Stimulated activated naive B cell treated with anti-CD40 and anti-IgM and Interleukin-4, amounts not matched to agents 10 μg/mL and 1 μg/mL and 100 μg/mL, for 72 hours (primary cell): Measurements from ENCODE around the gene RXFP2.

ENCODE experiments used
- ATAC-seq, 2 donors: fragments of 150-1000 bp; cut with Tn5 transposase; replicated peaks; 2 replicates each; pipeline ENCODE4 v1.10.0; 2021; ENCODE audit warnings: moderate library complexity in 1 of 2
- DNase-seq: peaks from one replicate; pipeline ENCODE4 v3.0.0; 2021
- H3K27ac Mint-ChIP-seq: one replicate; pipeline ENCODE4 v1.8.0; 2022; ENCODE audit warnings: mild to moderate bottlenecking, mixed read lengths
- H3K27me3 Mint-ChIP-seq, 2 donors: one replicate each; pipeline ENCODE4 v1.8.0; 2022; ENCODE audit warnings: mixed read lengths in 2 of 2
- H3K36me3 Mint-ChIP-seq, 2 donors: one replicate each; pipeline ENCODE4 v1.8.0; 2022; ENCODE audit warnings: mixed read lengths in 2 of 2, mild to moderate bottlenecking in 1 of 2
- H3K4me1 Mint-ChIP-seq, 2 donors: one replicate each; pipeline ENCODE4 v1.8.0; 2022; ENCODE audit warnings: mixed read lengths in 2 of 2, mild to moderate bottlenecking in 1 of 2
- H3K4me3 Mint-ChIP-seq, 2 donors: one replicate each; pipeline ENCODE4 v1.8.0; 2022; ENCODE audit warnings: mild to moderate bottlenecking in 2 of 2, mixed read lengths in 2 of 2, moderate library complexity in 1 of 2
- H3K9me3 Mint-ChIP-seq, 2 donors: one replicate each; pipeline ENCODE4 v1.8.0; 2022; ENCODE audit warnings: mixed read lengths in 2 of 2, mild to moderate bottlenecking in 1 of 2

The RXFP2 gene

DNA sequence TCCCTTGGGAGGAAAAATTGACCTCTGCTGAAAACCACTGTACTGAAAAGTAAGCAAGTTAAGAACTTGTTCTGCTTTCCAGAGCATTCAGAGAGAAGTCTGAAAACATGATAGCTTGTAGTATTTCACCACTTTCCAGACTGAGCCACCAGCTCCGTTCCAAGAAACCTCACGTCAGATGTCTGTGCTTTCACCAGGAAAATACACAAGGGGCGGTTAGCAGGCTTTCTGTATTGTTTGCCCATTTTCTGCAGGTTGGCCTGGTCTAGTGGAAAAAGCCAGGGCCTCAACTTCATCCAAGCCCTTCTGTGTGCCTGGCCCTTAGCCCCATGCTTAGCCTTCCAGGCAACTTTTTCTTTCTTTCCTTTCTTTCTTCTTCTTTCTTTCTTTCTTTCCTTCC lies 36.4 kb downstream of the RXFP2 start:
- peaks cover 7 to 10% of the 10 kb centered on the region in 2 donors for H3K4me1 Mint-ChIP-seq
- ATAC-seq (peak in 1 of 2 donors; percentile 18), DNase-seq (no peak)
- no peaks in the 10 kb centered on the region for H3K36me3 Mint-ChIP-seq
- no peaks in the 10 kb centered on the region for H3K9me3 Mint-ChIP-seq
- no peak overlapping the region for H3K27ac Mint-ChIP-seq
- H3K4me3 Mint-ChIP-seq, result no peak overlapping the region
- H3K27me3 Mint-ChIP-seq, result peaks cover 5 to 8% of the 10 kb centered on the region in 2 donors

DNA sequence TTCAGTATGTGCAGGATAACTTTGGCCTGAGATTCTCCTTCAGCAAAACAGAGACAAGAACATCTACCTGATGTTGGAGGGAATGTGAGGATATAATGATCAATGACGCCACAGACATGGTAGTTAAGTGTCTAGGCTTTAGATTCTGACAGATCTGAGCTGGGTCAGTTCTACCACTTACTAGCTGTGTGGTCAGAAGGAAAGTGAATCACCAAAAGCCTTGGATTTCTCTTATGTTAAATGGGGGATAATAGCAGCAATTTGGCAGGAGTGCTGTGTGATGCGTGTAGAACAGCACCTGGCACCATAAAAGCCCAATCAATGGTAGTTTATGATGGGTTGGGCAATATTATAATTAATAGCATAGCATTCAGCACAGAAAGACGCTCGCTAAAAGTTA lies 41.7 kb downstream of the RXFP2 start:
- no peak overlapping the region for H3K4me3 Mint-ChIP-seq
- H3K27me3 Mint-ChIP-seq, result peaks cover 5 to 11% of the 10 kb centered on the region in 2 donors
- DNase-seq (no peak), ATAC-seq (no peak)
- no peaks in the 10 kb centered on the region for H3K9me3 Mint-ChIP-seq
- H3K36me3 Mint-ChIP-seq, result no peaks in the 10 kb centered on the region
- no peak overlapping the region for H3K27ac Mint-ChIP-seq
- peaks cover 0 to under 1% of the 10 kb centered on the region in 2 donors for H3K4me1 Mint-ChIP-seq

DNA sequence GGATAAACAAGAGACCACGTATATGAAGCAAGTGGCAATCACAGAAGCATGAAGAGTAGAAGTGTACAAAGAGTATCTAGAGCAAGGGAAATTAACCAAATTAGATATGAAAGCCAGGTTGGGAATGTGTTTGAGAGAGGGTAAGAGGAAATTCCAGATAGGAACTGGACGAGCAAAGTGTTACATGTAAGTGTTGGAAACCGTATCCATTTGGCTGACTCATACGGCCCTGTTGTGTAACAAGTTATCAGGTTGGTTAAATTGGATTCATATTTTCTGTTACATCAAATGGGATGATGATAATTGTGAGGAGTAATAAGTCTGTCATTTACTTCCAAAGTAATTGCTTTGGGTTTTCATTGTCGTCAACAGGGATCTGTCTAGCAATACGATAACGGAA lies 46.7 kb downstream of the RXFP2 start:
- ATAC-seq, result no peak
- no peak overlapping the region for H3K4me3 Mint-ChIP-seq
- H3K9me3 Mint-ChIP-seq, result no peaks in the 10 kb centered on the region
- no peak overlapping the region for H3K27ac Mint-ChIP-seq
- DNase-seq, result no peak
- H3K27me3 Mint-ChIP-seq, result peaks cover 0 to 3% of the 10 kb centered on the region in 2 donors
- H3K4me1 Mint-ChIP-seq, result no peaks in the 10 kb centered on the region
- H3K36me3 Mint-ChIP-seq, result no peaks in the 10 kb centered on the region

DNA sequence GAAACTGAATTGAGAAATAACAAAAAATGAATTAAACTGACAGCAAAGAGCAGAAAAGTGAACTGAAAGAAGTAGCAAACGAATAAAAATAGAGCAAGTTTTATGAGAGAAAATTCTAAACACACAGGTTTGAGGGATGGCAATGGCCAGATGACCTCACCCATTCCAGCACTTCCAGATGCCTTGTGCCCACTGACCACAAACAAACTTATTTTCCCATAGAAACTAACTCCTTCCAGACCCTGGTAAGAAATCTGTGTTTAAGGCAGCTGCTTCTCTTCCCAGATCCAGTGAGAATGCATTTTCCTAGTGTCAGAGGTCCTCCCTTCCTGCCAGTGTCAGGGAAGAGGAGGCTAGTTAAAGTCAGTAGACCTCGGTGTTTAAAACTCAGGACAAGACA lies 51.7 kb downstream of the RXFP2 start:
- Mint-ChIP-seq H3K4me1 (no peaks in the 10 kb centered on the region), H3K36me3 (no peaks in the 10 kb centered on the region), H3K27ac (no peak overlapping the region), H3K4me3 (no peak overlapping the region), H3K27me3 (peaks cover 0 to 4% of the 10 kb centered on the region in 2 donors), H3K9me3 (no peaks in the 10 kb centered on the region)
- no peak for DNase-seq
- ATAC-seq, result no peak

DNA sequence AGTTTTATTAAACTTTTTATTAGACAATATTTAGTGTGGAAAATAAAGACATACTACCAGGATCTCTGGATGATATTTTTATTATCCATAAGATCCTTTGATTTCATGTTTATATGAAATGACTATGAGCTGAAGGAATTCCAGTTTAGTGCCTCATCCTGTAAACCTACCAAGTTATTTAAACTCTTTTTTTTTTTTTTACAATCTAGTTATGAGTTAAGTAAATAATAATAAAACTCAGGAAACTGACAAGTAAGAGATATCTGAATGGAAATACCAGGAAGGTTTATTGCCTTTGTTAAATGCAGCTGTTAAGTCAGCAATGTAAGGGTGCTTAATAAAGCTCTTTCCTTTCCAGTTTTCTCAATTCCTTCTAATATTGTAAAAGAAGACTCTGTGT lies 53.9 kb downstream of the RXFP2 start:
- Mint-ChIP-seq H3K27ac (no peak overlapping the region), H3K9me3 (no peaks in the 10 kb centered on the region), H3K36me3 (no peaks in the 10 kb centered on the region), H3K4me3 (no peak overlapping the region), H3K4me1 (no peaks in the 10 kb centered on the region), H3K27me3 (peaks cover 0 to 4% of the 10 kb centered on the region in 2 donors)
- DNase-seq (no peak), ATAC-seq (no peak)

DNA sequence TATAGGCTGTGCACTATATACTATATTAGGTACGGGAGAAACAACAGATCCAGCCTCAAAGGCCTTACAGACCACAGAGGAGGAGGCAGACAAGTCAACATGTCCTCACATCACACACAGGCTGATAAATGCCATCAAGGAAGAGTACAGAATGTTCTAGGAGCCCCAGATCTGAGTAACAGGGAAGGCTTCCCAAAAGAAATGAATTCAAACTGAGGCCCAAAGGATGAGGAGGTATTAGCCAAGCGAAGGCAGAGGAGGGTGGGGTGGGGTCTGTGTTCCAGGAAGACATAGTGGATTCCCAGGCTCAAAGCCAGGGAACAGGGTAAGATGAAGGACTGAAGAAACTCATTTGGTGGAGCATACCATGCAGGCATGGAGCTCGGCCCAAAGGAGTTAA lies 55.1 kb downstream of the RXFP2 start:
- Mint-ChIP-seq H3K27ac (no peak overlapping the region), H3K27me3 (peaks cover 0 to 8% of the 10 kb centered on the region in 2 donors), H3K4me1 (no peaks in the 10 kb centered on the region), H3K9me3 (peaks cover 0 to 1% of the 10 kb centered on the region in 2 donors), H3K36me3 (no peaks in the 10 kb centered on the region), H3K4me3 (no peak overlapping the region)
- no peak for DNase-seq
- no peak for ATAC-seq

DNA sequence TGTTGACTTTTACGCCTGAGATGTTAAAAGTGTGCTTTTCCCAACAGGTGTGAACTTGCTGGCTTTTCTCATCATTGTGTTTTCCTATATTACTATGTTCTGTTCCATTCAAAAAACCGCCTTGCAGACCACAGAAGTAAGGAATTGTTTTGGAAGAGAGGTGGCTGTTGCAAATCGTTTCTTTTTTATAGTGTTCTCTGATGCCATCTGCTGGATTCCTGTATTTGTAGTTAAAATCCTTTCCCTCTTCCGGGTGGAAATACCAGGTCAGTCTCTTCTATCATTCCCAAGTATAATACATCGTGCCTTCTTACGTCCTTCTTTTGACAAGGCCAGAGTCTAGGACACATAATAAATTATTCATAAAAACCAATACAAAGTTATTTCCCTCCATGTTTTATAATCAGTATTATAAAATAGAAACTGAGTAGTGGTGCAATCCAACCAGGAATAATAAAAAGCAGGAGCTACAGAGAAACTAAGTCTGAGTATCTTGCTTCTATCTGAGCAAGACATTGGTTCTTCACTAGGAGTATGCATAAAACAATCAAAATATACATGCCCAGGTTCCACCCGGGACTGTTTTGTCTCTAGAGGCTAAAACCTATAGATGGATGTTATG lies 57.9 kb downstream of the RXFP2 start:
- Mint-ChIP-seq H3K27ac (no peak overlapping the region), H3K27me3 (peaks cover 0 to 8% of the 10 kb centered on the region in 2 donors), H3K4me3 (no peak overlapping the region), H3K9me3 (peaks cover 0 to 1% of the 10 kb centered on the region in 2 donors), H3K36me3 (no peaks in the 10 kb centered on the region), H3K4me1 (no peaks in the 10 kb centered on the region)
- ATAC-seq (no peak), DNase-seq (no peak)

DNA sequence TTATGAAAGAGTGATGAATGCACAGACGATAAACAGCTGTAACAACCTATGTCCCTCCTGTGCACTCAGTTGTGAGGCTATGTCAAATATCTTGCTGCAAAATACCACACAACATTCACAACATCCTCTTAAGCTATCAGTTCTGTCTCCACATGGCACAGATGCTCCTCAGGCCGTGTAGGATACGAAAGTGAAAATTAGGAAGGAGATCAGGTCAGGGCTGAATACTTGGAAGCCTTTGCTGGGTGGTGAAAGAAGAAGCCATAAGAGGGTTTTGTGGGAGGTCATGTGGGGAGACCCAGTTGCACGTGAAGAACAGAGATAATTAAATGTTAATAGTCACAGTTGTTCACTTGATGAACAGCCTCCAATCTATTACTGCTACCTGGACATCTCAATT lies 58.9 kb downstream of the RXFP2 start:
- Mint-ChIP-seq H3K27me3 (peaks cover 0 to 8% of the 10 kb centered on the region in 2 donors), H3K27ac (no peak overlapping the region), H3K4me3 (no peak overlapping the region), H3K9me3 (peaks cover 0 to 1% of the 10 kb centered on the region in 2 donors), H3K36me3 (no peaks in the 10 kb centered on the region), H3K4me1 (no peaks in the 10 kb centered on the region)
- no peak for DNase-seq
- ATAC-seq, result no peak

DNA sequence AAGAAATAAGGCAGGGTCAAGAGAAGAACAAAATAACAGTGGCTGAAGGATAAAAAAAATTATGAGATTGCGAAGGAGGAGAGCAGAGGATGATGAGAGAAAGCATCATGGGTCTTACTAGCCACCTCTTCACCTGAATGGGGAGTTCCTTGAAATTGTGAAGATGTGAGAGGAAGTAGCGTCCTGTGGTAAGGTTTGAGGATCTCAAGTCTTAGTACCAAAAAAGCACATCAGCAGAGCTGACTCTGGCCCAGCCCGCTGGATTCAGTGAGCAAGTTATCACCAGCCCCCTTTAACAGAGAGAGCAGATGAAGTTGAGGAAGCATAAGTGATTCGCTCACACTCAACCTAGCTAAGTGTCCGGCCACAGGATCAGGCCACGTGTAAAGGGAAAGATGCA lies 61.8 kb downstream of the RXFP2 start:
- no peak overlapping the region for H3K4me3 Mint-ChIP-seq
- no peak for ATAC-seq
- H3K27ac Mint-ChIP-seq, result no peak overlapping the region
- H3K27me3 Mint-ChIP-seq, result peaks cover 0 to 3% of the 10 kb centered on the region in 2 donors
- no peak for DNase-seq
- no peaks in the 10 kb centered on the region for H3K36me3 Mint-ChIP-seq
- peaks cover 0 to 1% of the 10 kb centered on the region in 2 donors for H3K9me3 Mint-ChIP-seq
- H3K4me1 Mint-ChIP-seq, result no peaks in the 10 kb centered on the region

DNA sequence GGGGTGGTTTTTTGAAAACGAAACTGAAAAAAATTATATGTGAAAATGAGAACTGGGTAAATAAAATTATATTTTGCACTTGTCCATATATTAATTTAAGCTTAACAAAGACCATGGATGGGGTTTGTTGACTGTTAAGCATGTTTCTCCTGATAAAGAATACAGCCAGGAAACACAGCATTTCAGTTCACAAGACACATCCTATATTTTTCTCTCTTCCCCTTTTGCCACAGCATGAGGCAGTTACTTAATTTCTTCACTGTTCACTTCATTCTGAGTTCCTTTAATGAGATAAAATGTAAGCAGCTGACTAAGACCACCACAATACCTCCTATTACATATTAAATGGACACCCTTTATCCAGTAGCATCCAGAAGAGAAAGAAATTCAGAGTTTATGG lies 64.0 kb downstream of the RXFP2 start:
- peaks cover 0 to 3% of the 10 kb centered on the region in 2 donors for H3K27me3 Mint-ChIP-seq
- no peak for DNase-seq
- no peak for ATAC-seq
- H3K4me1 Mint-ChIP-seq, result no peaks in the 10 kb centered on the region
- no peak overlapping the region for H3K27ac Mint-ChIP-seq
- no peak overlapping the region for H3K4me3 Mint-ChIP-seq
- no peaks in the 10 kb centered on the region for H3K36me3 Mint-ChIP-seq
- H3K9me3 Mint-ChIP-seq, result peaks cover 0 to 1% of the 10 kb centered on the region in 2 donors

DNA sequence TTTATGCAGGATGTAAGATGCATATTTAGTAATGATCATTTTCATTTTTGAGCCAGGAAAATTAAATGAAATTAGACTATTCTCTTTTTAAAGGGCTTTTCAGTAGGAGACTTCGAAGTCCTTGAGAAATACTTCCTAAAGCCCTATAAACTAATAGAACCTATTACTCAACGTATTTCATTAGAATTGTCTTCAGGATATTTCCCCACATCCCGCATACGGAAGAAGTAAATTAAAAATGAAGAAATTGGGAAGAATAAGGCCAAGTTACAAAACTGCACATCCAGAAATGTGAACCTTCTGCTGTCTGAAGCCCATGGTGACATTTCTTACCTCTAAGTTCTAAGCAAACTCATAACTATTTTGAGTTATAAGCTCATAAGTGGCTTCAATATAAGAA lies 66.5 kb downstream of the RXFP2 start:
- no peaks in the 10 kb centered on the region for H3K27me3 Mint-ChIP-seq
- H3K9me3 Mint-ChIP-seq, result peaks cover 4 to 7% of the 10 kb centered on the region in 2 donors
- no peak overlapping the region for H3K27ac Mint-ChIP-seq
- peaks cover 0 to 3% of the 10 kb centered on the region in 2 donors for H3K36me3 Mint-ChIP-seq
- no peak for DNase-seq
- no peak for ATAC-seq
- H3K4me3 Mint-ChIP-seq, result no peak overlapping the region
- no peaks in the 10 kb centered on the region for H3K4me1 Mint-ChIP-seq

DNA sequence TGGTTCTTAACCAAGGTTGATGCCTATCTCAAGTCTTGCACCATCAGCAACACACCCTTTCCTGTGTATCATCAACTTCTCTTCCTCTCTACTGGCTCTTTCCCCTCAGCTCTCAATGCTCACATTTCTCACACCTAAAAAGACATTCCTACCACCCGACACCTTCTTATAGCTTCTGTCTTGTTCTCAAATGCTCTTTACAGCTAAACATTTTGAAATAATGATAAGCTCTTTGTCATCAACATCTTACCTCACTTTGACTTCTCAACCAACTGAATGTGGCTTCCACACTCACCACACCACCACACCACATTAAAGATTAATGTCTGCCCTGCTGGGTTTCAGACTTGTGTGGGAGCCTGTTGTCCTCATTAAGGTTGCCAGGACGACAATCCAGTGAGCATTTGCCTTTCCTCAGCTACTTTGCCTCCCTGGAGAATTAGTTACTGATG lies 67.8 kb downstream of the RXFP2 start:
- no peak overlapping the region for H3K27ac Mint-ChIP-seq
- ATAC-seq, result no peak
- no peak overlapping the region for H3K4me3 Mint-ChIP-seq

DNA sequence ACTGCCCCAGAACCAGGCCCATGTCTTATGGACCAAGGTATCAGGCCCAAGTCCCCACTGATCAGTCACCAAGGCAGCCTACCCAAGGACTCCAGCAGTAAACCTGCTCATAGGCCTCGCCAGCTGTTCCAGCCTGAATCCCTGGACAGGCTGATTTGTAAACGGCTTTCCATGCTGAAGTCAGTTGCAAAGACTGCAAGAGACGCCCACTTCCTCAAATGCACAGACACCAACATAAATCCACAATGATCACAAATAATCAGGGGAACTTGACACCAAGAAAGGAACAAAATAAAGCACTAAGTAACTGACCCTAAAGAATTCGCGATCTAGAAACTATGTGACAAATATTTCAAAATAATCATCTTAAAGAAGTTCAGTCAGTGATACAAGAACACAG lies 75.2 kb downstream of the RXFP2 start:
- Mint-ChIP-seq H3K4me1 (no peaks in the 10 kb centered on the region), H3K27me3 (peaks cover 0 to 6% of the 10 kb centered on the region in 2 donors), H3K27ac (no peak overlapping the region), H3K36me3 (peaks cover 0 to 6% of the 10 kb centered on the region in 2 donors), H3K9me3 (peaks cover 26 to 32% of the 10 kb centered on the region in 2 donors), H3K4me3 (no peak overlapping the region)
- no peak for ATAC-seq
- DNase-seq, result no peak

More for the DNA sequence above, 67.8 kb downstream of the RXFP2 start:
- Mint-ChIP-seq H3K9me3 (peaks cover 10 to 12% of the 10 kb centered on the region in 2 donors), H3K36me3 (peaks cover 0 to 3% of the 10 kb centered on the region in 2 donors), H3K4me1 (no peaks in the 10 kb centered on the region), H3K27me3 (no peaks in the 10 kb centered on the region)
- no peak for DNase-seq

DNA sequence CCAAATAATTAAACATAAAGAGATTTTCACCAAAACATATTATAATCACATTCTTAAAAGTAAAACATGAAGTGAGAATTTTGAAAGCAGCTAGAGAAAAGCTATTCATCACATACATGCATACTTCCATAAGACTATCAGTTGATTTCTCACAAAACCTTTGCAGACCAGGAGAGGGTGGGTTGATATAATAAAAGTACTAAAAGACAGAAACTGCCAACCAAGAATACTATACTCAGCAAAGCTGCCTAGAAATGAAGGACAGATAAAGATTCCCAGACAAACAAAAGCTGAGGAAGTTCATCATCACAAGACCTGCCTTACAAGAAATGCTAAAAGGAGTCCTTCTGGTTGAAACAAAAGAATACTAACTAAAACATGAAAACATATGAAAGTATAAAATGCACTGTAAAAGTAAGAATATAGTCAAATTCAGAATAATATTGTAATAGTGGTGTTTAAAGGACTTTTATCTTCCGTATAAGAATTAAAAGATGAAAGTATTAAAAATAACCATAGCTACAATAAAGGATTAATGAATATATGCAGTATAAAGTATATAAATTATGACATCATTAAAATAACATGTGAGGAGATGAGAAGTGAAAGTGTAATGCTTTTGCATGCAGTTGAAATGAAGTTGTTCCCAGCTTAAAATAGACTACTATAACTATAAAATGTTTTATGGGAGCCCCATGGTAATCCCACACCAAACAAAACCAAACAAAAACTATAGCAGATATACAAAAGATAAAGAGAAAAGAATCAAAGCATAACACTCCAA lies 76.2 kb downstream of the RXFP2 start:
- DNase-seq, result no peak
- no peaks in the 10 kb centered on the region for H3K4me1 Mint-ChIP-seq
- no peak for ATAC-seq
- no peak overlapping the region for H3K27ac Mint-ChIP-seq
- H3K4me3 Mint-ChIP-seq, result no peak overlapping the region
- H3K27me3 Mint-ChIP-seq, result peaks cover 0 to 6% of the 10 kb centered on the region in 2 donors
- peaks cover 0 to 4% of the 10 kb centered on the region in 2 donors for H3K36me3 Mint-ChIP-seq
- H3K9me3 Mint-ChIP-seq, result peaks cover 20 to 29% of the 10 kb centered on the region in 2 donors

DNA sequence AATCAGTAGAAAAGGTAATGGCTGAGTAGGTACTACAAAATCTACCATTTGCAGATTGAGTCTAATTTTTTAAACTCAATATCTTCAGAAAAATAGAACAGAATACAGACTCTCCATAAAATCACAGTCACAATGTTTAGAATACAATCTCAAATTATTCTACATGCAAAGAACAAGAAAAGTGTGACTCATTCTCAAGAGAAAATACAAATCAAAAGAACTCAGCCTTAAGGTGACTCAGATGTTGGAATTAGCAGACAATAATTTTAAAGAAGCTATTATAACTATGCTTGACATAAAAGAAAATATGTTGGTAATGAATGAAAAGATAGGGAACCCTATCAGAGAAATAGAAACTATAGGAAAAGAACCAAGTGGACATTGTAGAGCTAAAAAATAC lies 78.9 kb downstream of the RXFP2 start:
- H3K27me3 Mint-ChIP-seq, result peaks cover 0 to 6% of the 10 kb centered on the region in 2 donors
- peaks cover 0 to 4% of the 10 kb centered on the region in 2 donors for H3K36me3 Mint-ChIP-seq
- no peaks in the 10 kb centered on the region for H3K4me1 Mint-ChIP-seq
- ATAC-seq, result no peak
- H3K4me3 Mint-ChIP-seq, result no peak overlapping the region
- H3K27ac Mint-ChIP-seq, result no peak overlapping the region
- DNase-seq, result no peak
- H3K9me3 Mint-ChIP-seq, result peaks cover 18 to 21% of the 10 kb centered on the region in 2 donors
